Glomerular endothelial cell (primary cell): ENCODE measurements around the gene GOLGA6L7. TPM values are rescaled to one million over a fixed set of nuclear protein-coding genes. Genes with fewer than 3 reads are reported as not detected.
"Not testable (repeated sequence)": the region's sequence is repeated elsewhere in the genome, so short reads cannot be mapped to it uniquely, and the experiment has no call there.

ENCODE experiments used
- DNase-seq: peaks from one replicate; pipeline ENCODE4 v3.0.0-alpha.2; 2011; ENCODE audit warnings: low read depth, low spot score; ENCODE audit errors: extremely low read depth
- total RNA-seq: library from RNA; depleted of rRNA; stranded (reverse); fragments of >200 nt; gene quantifications from 2 replicates; pipeline ENCODE4 v1.2.3, GENCODE V29; 2015

Gene GOLGA6L7
- total RNA-seq, 1 donor from 2014 or later = not detected

- not testable (repeated sequence) for DNase-seq
Observed at GRCh38 chr15:28847959-28848358, 485 bp downstream of the GOLGA6L7 start.

- not testable (repeated sequence) for DNase-seq
Observed at GRCh38 chr15:28847247-28847646, 1.2 kb downstream of the GOLGA6L7 start.

GRCh38 chr15:28844147-28844546, 4.3 kb downstream of the GOLGA6L7 start:
- DNase-seq = not testable (repeated sequence)

GRCh38 chr15:28843520-28843919, 4.9 kb downstream of the GOLGA6L7 start:
- DNase-seq = not testable (repeated sequence)

- not testable (repeated sequence) for DNase-seq
Observed at GRCh38 chr15:28842210-28842609, 6.2 kb downstream of the GOLGA6L7 start.

GRCh38 chr15:28840285-28840684, 8.2 kb downstream of the GOLGA6L7 start:
- DNase-seq = not testable (repeated sequence)

GRCh38 chr15:28834957-28835585, 13.4 kb downstream of the GOLGA6L7 start:
- not testable (repeated sequence) for DNase-seq

GRCh38 chr15:28831897-28832587, 16.4 kb downstream of the GOLGA6L7 start:
- DNase-seq = peak; percentile 20

GRCh38 chr15:28821420-28821819, 27.0 kb downstream of the GOLGA6L7 start:
- not testable (repeated sequence) for DNase-seq

- not testable (repeated sequence) for DNase-seq
Observed at GRCh38 chr15:28819930-28820295, 28.5 kb downstream of the GOLGA6L7 start.

- DNase-seq = peak; percentile 20
Observed at GRCh38 chr15:28819019-28819929, 29.2 kb downstream of the GOLGA6L7 start.

GRCh38 chr15:28818168-28818567, 30.3 kb downstream of the GOLGA6L7 start:
- not testable (repeated sequence) for DNase-seq

GRCh38 chr15:28814059-28814458, 34.4 kb downstream of the GOLGA6L7 start:
- not testable (repeated sequence) for DNase-seq

- not testable (repeated sequence) for DNase-seq
Observed at GRCh38 chr15:28813392-28813791, 35.1 kb downstream of the GOLGA6L7 start.

- DNase-seq = not testable (repeated sequence)
Observed at GRCh38 chr15:28811852-28812550, 36.4 kb downstream of the GOLGA6L7 start.

GRCh38 chr15:28810444-28810843, 38.0 kb downstream of the GOLGA6L7 start:
- not testable (repeated sequence) for DNase-seq

- DNase-seq = not testable (repeated sequence)
Observed at GRCh38 chr15:28808136-28808535, 40.3 kb downstream of the GOLGA6L7 start.

GRCh38 chr15:28800366-28800765, 48.1 kb downstream of the GOLGA6L7 start:
- not testable (repeated sequence) for DNase-seq

- not testable (repeated sequence) for DNase-seq
Observed at GRCh38 chr15:28798234-28798633, 50.2 kb downstream of the GOLGA6L7 start.

- not testable (repeated sequence) for DNase-seq
Observed at GRCh38 chr15:28794231-28794630, 54.2 kb downstream of the GOLGA6L7 start.
